HepG2 (cell line): Measurements from ENCODE around the gene CPNE4. TPM values are rescaled to one million over a fixed set of nuclear protein-coding genes. Genes with fewer than 3 reads are reported as not detected.

Experiments
- ATAC-seq: fragments of 200-7000 bp; cut with Tn5 transposase; 3 replicates; pipeline ENCODE4 v1.9.1; 2020; ENCODE audit warnings: mild to moderate bottlenecking, moderate library complexity
- BruUV-seq: library from RNA; stranded (reverse); fragments of 400-500 nt; replicated peaks from 2 replicates; lab custom pipeline; 2021; lab: Mats Ljungman, UMichigan
- CTCF ChIA-PET: fragments of 300-600 bp; formaldehyde crosslinking; extraction: SDS; loops from one replicate; lab custom pipeline; 2021; ENCODE audit warnings: low total read pairs, inconsistent platforms, low intra/inter-chr PET ratio; lab: Yijun Ruan, JAX
- POLR2A ChIA-PET: fragments of 350-600 bp; sonication (Branson Sonifier 250); formaldehyde crosslinking; loops from one replicate; lab custom pipeline; 2020; ENCODE audit warnings: antibody characterized with exemption, inconsistent platforms; lab: Yijun Ruan, JAX
- DNase-seq: peaks from one replicate; pipeline ENCODE4 v3.0.0-alpha.2; 2015; ENCODE audit warnings: low spot score
- FAIRE-seq: peaks from 3 replicates; lab custom pipeline; 2011; peaks lifted over from hg19 to GRCh38; lab: Jason Lieb, UNC
- H2AFZ ChIP-seq: one replicate; pipeline ENCODE4 v1.6.1; 2011; ENCODE audit warnings: low read length, inconsistent platforms
- H3K27ac ChIP-seq: fragments of 300-600 bp; 3 replicates; pipeline ENCODE4 v1.8.0; 2011; ENCODE audit warnings: mixed run types, mild to moderate bottlenecking, mixed read lengths, low read length, inconsistent platforms; ENCODE audit not compliant: insufficient read depth; ENCODE audit errors: extremely low read length
- H3K27me3 ChIP-seq, 2 experiments: fragments of 200-600 bp in 1 of 2; 2 replicates in 1 of 2; 3 replicates in 1 of 2; pipeline versions ENCODE4 v1.6.0 to v1.8.0; 2011; ENCODE audit warnings: low read length in 2 of 2, mild to moderate bottlenecking in 2 of 2, moderate library complexity in 2 of 2, inconsistent platforms in 1 of 2; ENCODE audit not compliant: insufficient read depth in 2 of 2, control insufficient read depth in 1 of 2
- H3K36me3 ChIP-seq, 2 experiments: fragments of 200-600 bp in 1 of 2; replicated peaks in 1 of 2; 2 replicates in 1 of 2; 3 replicates in 1 of 2; pipeline versions ENCODE4 v1.5.1 to v1.8.0; 2011; ENCODE audit warnings: low read length in 2 of 2, inconsistent platforms in 1 of 2; ENCODE audit not compliant: insufficient read depth in 2 of 2, control insufficient read depth in 1 of 2
- H3K4me1 ChIP-seq: 2 replicates; pipeline ENCODE4 v1.5.1; 2012; ENCODE audit warnings: low read length, inconsistent platforms; ENCODE audit not compliant: insufficient read depth
- H3K4me2 ChIP-seq: 2 replicates; pipeline ENCODE4 v1.6.0; 2011; ENCODE audit warnings: low read depth, low read length, inconsistent platforms
- H3K4me3 ChIP-seq, 3 experiments: fragments of 200-600 bp in 1 of 3; sonication (generic), shearing (Covaris generic) in 1 of 3; replicated peaks in 1 of 3; 2 replicates each; pipeline ENCODE4 v1.5.1; 2011 to 2016; ENCODE audit warnings: low read length in 3 of 3, inconsistent platforms in 2 of 3, low read depth in 2 of 3, mild to moderate bottlenecking in 2 of 3, control low read depth in 1 of 3, mixed read lengths in 1 of 3; ENCODE audit not compliant: insufficient read depth in 1 of 3
- H3K79me2 ChIP-seq: one replicate; pipeline ENCODE4 v1.6.1; 2011; ENCODE audit warnings: low read length, inconsistent platforms; ENCODE audit not compliant: insufficient read depth
- H3K9ac ChIP-seq: 2 replicates; pipeline ENCODE4 v1.6.0; 2011; ENCODE audit warnings: mild to moderate bottlenecking, low read depth, low read length, inconsistent platforms; ENCODE audit not compliant: insufficient read depth
- H3K9me3 ChIP-seq: 2 replicates; pipeline ENCODE4 v1.5.1; 2012; ENCODE audit warnings: mild to moderate bottlenecking, low read length
- H4K20me1 ChIP-seq: 2 replicates; pipeline ENCODE4 v1.6.0; 2011; ENCODE audit warnings: inconsistent platforms, mild to moderate bottlenecking, low read length, moderate library complexity; ENCODE audit not compliant: insufficient read depth
- EEA1 ChIP-seq: sonication (generic); formaldehyde crosslinking; IDR thresholded peaks from 2 replicates; pipeline ENCODE4 v1.5.1; 2020; ENCODE audit warnings: mild to moderate bottlenecking, missing genetic modification reagents, borderline replicate concordance
- ELF3 ChIP-seq: IDR thresholded peaks from 2 replicates; pipeline ENCODE4 v1.6.1; 2016; ENCODE audit warnings: missing genetic modification reagents, missing compliant biosample characterization
- LCORL ChIP-seq, 2 experiments: fragments of 450-650 bp in 1 of 2; sonication (generic) in 1 of 2; formaldehyde crosslinking in 1 of 2; IDR thresholded peaks; 2 replicates each; pipeline versions ENCODE4 v1.5.0 to v1.6.1; 2017 to 2020; ENCODE audit warnings: antibody characterized with exemption in 1 of 2, missing genetic modification reagents in 1 of 2
- NFIC ChIP-seq: IDR thresholded peaks from 2 replicates; pipeline ENCODE4 v1.6.1; 2012; ENCODE audit warnings: mild to moderate bottlenecking, low read length, inconsistent platforms
- PCBP1 ChIP-seq: fragments of 200-400 bp; formaldehyde crosslinking; IDR thresholded peaks from 2 replicates; pipeline ENCODE4 v1.6.1; 2017; ENCODE audit warnings: mild to moderate bottlenecking, low read depth, low read length, borderline replicate concordance
- POLR2A ChIP-seq, 2 experiments: IDR thresholded peaks; 2 replicates each; pipeline ENCODE4 v1.6.1; 2011; ENCODE audit warnings: low read depth in 2 of 2, low read length in 2 of 2, mild to moderate bottlenecking in 1 of 2, moderate library complexity in 1 of 2; ENCODE audit not compliant: insufficient read depth in 1 of 2
- TCF12 ChIP-seq, 2 experiments: fragments of 450-650 bp in 1 of 2; sonication (generic) in 1 of 2; formaldehyde crosslinking in 1 of 2; IDR thresholded peaks; 2 replicates each; pipeline versions ENCODE4 v1.6.1 to v1.8.0; 2017 to 2022; ENCODE audit warnings: antibody characterized with exemption in 1 of 2, mild to moderate bottlenecking in 1 of 2, missing genetic modification reagents in 1 of 2, moderate library complexity in 1 of 2
- ZBTB3 ChIP-seq: sonication (generic); formaldehyde crosslinking; IDR thresholded peaks from 2 replicates; pipeline ENCODE4 v1.4.0; 2020; ENCODE audit warnings: low read depth, mild to moderate bottlenecking, moderate library complexity, missing genetic modification reagents, borderline replicate concordance
- ZFP1 ChIP-seq: IDR thresholded peaks from 2 replicates; pipeline ENCODE4 v1.6.1; 2016
- ZNF160 ChIP-seq: sonication (generic); formaldehyde crosslinking; IDR thresholded peaks from 2 replicates; pipeline ENCODE4 v1.8.0; 2022; ENCODE audit warnings: mild to moderate bottlenecking, inconsistent platforms, missing genetic modification reagents
- ZNF558 ChIP-seq: sonication (generic); formaldehyde crosslinking; IDR thresholded peaks from 2 replicates; pipeline ENCODE4 v1.9.0; 2022; ENCODE audit warnings: mild to moderate bottlenecking, missing genetic modification reagents, borderline replicate concordance
- ZSCAN22 ChIP-seq: sonication (generic); formaldehyde crosslinking; IDR thresholded peaks from 2 replicates; pipeline ENCODE4 v1.4.0; 2020; ENCODE audit warnings: mild to moderate bottlenecking, missing genetic modification reagents
- whole genome bisulfite sequencing: methylation state at CpG from one replicate; pipeline ENCODE4 v1.1.6; 2017; ENCODE audit warnings: low lambda C conversion rate; 5-methylcytosine and 5-hydroxymethylcytosine counted together
- in situ Hi-C: cut with HindIII; loops from 2 replicates; pipeline ENCODE4 v1.10.0; 2017; ENCODE audit warnings: low pct_unique_long_range_greater_than_20kb; ENCODE audit not compliant: extremely low pct_ligation_motif_present
- intact Hi-C: fragments of 100-400 bp; cut with micrococcal nuclease; formaldehyde crosslinking; loops from one replicate; pipeline ENCODE4 v1.10.0; 2022; ENCODE audit not compliant: unreplicated experiment
- polyA plus RNA-seq, 8 experiments: library from polyadenylated mRNA; depleted of rRNA in 3 of 8; stranded (reverse) in 7 of 8; unstranded in 1 of 8; fragments of >200 nt; fragmentation: Illumina TruSeq in 4 of 8; extraction: Trizol in 4 of 8; gene quantifications; 2 replicates each; pipeline versions ENCODE4 v1.2.1 to v1.2.3, GENCODE V29; 2011 to 2016; ENCODE audit warnings: low read depth in 4 of 8, missing spikeins in 1 of 8, mixed read lengths in 1 of 8; ENCODE audit not compliant: insufficient read depth in 1 of 8
- total RNA-seq, 5 experiments: library from RNA; depleted of rRNA; stranded (reverse); fragments of >200 nt; fragmentation: Illumina TruSeq; extraction: Trizol; gene quantifications; 2 replicates each; pipeline ENCODE4 v1.2.3, GENCODE V29; 2016; ENCODE audit warnings: low read depth in 1 of 5
- TF ChIP-seq, protein P1 (sequence below): sonication (generic); formaldehyde crosslinking; IDR thresholded peaks from 2 replicates; pipeline ENCODE4 v1.8.1; 2023; ENCODE audit warnings: missing genetic modification reagents, mild to moderate bottlenecking, borderline replicate concordance
- TF ChIP-seq, protein P2 (sequence below): sonication (generic); formaldehyde crosslinking; IDR thresholded peaks from 2 replicates; pipeline ENCODE4 v1.5.0; 2020; ENCODE audit warnings: missing genetic modification reagents
- TF ChIP-seq, protein P3 (sequence below): sonication (generic); formaldehyde crosslinking; IDR thresholded peaks from 2 replicates; pipeline ENCODE4 v1.8.0; 2022; ENCODE audit warnings: low read depth, missing genetic modification reagents

The CPNE4 gene
- total and polyA plus RNA-seq, 2 of the 13 experiments (the other 11 are each of a cell fraction or from before 2014, with no cell fraction given), result not detected

- Histone ChIP-seq H3K79me2 (no peaks in the 10 kb centered on the region), H3K4me1 (no peaks in the 10 kb centered on the region), H3K9me3 (peaks cover 6% of the 10 kb centered on the region; the same call in 1 of the 2 replicates), H2AFZ (no peak overlapping the region), H3K4me2 (no peak overlapping the region), H4K20me1 (no peaks in the 10 kb centered on the region), H3K27me3 (no peaks in the 10 kb centered on the region; a peak in 1 of 5 replicates), H3K27ac (no peak overlapping the region)
- intact Hi-C loops, result no loop called here
- POLR2A ChIA-PET, result no interaction called here
- FAIRE-seq (no peak), ATAC-seq (no peak)
- 11% methylated on average over 3 of the region's 3 CpGs for whole genome bisulfite sequencing
- no TSS peak for BruUV-seq
- TF ChIP-seq ELF3 (CRISPR knock-in tag) (no peak), ZNF558 (no peak)
- TF ChIP-seq, all 625 proteins: peak for 0
- Histone ChIP-seq H3K9ac (no peak overlapping the region), H3K4me3 (no peak overlapping the region), H3K36me3 (no peaks in the 10 kb centered on the region)
- in situ Hi-C loops, result no loop called here
- CTCF ChIA-PET, result no interaction called here
- no peak for DNase-seq
These were observed 46.6 kb downstream of the CPNE4 start for GRCh38 chr3:131988209-131988608.

DNA sequence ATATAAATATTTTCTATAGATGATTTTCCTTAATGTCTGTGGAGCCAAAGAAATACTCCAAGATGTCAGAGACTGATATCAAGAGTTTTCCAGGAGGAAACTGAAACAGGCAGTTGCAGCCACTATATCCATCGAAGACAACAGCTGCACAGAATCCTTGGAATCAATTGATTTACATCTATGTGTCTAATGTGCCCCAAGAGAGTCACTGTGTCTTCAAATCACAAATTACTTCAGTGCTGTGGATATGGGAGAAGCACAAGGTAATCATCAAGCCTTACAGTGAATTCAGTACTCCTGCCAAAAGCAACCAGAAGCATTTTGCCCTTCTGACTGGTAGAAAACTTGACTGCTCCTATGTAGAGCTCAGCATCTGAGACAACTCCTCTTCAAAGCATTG, 51.1 kb downstream of the CPNE4 start:
- Histone ChIP-seq H3K79me2 (no peaks in the 10 kb centered on the region), H3K36me3 (no peaks in the 10 kb centered on the region), H3K4me2 (no peak overlapping the region), H3K9ac (no peak overlapping the region), H2AFZ (no peak overlapping the region), H3K4me3 (no peak overlapping the region), H3K4me1 (no peaks in the 10 kb centered on the region), H3K9me3 (no peaks in the 10 kb centered on the region), H4K20me1 (no peaks in the 10 kb centered on the region), H3K27ac (no peak overlapping the region), H3K27me3 (no peaks in the 10 kb centered on the region)
- DNase-seq, result no peak
- ChIA-PET POLR2A (no interaction called here), CTCF (no interaction called here)
- FAIRE-seq, result no peak
- BruUV-seq, result no TSS peak
- intact Hi-C loops (no loop called here), in situ Hi-C loops (no loop called here)
- ATAC-seq, result no peak
- WGBS, result 0% methylated on average over 1 of the region's 1 CpG
- no peak for TF ChIP-seq PCBP1
- no peak for TF ChIP-seq NFIC
- TF ChIP-seq LCORL (IDR thresholded peaks at IDR 0.05), result no peak
- TF ChIP-seq LCORL (CRISPR knock-in tag; IDR thresholded peaks at IDR 0.05), result no peak
- no peak for TF ChIP-seq ZBTB3 (CRISPR knock-in tag)
- TF ChIP-seq, protein P1, sequence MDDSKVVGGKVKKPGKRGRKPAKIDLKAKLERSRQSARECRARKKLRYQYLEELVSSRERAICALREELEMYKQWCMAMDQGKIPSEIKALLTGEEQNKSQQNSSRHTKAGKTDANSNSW (CRISPR knock-in tag), result no peak
- TF ChIP-seq ZFP1, result no peak
- no peak for TF ChIP-seq TCF12 (IDR thresholded peaks at IDR 0.05)
- no peak for TF ChIP-seq TCF12 (CRISPR knock-in tag; IDR thresholded peaks at IDR 0.05)
- no peak for TF ChIP-seq ZSCAN22
- TF ChIP-seq ZNF160 (CRISPR knock-in tag), result no peak
- TF ChIP-seq, protein P2, sequence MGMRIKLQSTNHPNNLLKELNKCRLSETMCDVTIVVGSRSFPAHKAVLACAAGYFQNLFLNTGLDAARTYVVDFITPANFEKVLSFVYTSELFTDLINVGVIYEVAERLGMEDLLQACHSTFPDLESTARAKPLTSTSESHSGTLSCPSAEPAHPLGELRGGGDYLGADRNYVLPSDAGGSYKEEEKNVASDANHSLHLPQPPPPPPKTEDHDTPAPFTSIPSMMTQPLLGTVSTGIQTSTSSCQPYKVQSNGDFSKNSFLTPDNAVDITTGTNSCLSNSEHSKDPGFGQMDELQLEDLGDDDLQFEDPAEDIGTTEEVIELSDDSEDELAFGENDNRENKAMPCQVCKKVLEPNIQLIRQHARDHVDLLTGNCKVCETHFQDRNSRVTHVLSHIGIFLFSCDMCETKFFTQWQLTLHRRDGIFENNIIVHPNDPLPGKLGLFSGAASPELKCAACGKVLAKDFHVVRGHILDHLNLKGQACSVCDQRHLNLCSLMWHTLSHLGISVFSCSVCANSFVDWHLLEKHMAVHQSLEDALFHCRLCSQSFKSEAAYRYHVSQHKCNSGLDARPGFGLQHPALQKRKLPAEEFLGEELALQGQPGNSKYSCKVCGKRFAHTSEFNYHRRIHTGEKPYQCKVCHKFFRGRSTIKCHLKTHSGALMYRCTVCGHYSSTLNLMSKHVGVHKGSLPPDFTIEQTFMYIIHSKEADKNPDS (CRISPR knock-in tag), result no peak
- no peak for TF ChIP-seq EEA1 (CRISPR knock-in tag)
- no peak for TF ChIP-seq POLR2A (IDR thresholded peaks at IDR 0.05; ENCODE audit: insufficient read depth in 1 of 2, low read depth in 2 of 2, low read length in 2 of 2)
- TF ChIP-seq, protein P3, sequence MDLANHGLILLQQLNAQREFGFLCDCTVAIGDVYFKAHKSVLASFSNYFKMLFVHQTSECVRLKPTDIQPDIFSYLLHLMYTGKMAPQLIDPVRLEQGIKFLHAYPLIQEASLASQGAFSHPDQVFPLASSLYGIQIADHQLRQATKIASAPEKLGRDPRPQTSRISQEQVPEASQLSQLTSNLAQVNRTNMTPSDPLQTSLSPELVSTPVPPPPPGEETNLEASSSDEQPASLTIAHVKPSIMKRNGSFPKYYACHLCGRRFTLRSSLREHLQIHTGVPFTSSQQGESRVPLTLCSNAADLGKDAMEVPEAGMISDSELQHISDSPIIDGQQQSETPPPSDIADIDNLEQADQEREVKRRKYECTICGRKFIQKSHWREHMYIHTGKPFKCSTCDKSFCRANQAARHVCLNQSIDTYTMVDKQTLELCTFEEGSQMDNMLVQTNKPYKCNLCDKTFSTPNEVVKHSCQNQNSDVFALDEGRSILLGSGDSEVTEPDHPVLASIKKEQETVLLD (CRISPR knock-in tag), result no peak
